Transverse colon (tissue), 4 donors: Measurements from ENCODE around the gene HPDL.

Source experiments
- POLR2A ChIP-seq: fragments of 450-650 bp; IDR thresholded peaks from one replicate; pipeline ENCODE4 v1.6.1; 2016; ENCODE audit warnings: antibody characterized with exemption, mild to moderate bottlenecking, moderate library complexity
- POLR2AphosphoS5 ChIP-seq, 3 donors: sonication (generic); formaldehyde crosslinking; IDR thresholded peaks; one replicate each; pipeline ENCODE4 v1.6.1; 2016; ENCODE audit warnings: antibody characterized with exemption in 3 of 3
- TF ChIP-seq, protein P1 (sequence below), 5 experiments: fragments of 200-600 bp in 3 of 5; fragments of 450-650 bp in 2 of 5; sonication (generic) in 3 of 5; IDR thresholded peaks; 1 replicate in 2 of 5; 2 replicates in 3 of 5; pipeline ENCODE4 v1.5.1; 2016 to 2017; ENCODE audit warnings: antibody characterized with exemption in 5 of 5, inconsistent platforms in 3 of 5, mild to moderate bottlenecking in 2 of 5, moderate library complexity in 1 of 5

DNA sequence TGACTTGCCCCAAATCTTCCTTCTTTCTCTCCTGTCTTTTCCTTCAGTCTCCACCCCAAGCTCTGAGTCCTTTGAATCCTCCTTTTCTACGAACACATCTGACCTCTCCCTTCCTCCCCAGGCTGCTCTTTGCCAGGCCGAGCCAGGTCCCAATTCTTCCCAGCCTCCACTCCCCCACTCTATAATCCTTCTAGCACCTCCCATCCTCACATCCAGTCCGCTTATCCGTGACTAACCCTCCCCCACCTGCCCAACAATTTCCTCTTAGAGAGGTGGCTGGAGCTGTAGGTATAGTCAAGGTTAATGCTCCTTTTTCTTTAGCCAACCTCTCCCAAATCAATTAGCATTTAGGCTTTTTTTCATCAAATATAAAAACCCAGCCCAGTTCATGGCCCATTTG lies 9.5 kb upstream of the HPDL start:
- TF ChIP-seq, protein P1, sequence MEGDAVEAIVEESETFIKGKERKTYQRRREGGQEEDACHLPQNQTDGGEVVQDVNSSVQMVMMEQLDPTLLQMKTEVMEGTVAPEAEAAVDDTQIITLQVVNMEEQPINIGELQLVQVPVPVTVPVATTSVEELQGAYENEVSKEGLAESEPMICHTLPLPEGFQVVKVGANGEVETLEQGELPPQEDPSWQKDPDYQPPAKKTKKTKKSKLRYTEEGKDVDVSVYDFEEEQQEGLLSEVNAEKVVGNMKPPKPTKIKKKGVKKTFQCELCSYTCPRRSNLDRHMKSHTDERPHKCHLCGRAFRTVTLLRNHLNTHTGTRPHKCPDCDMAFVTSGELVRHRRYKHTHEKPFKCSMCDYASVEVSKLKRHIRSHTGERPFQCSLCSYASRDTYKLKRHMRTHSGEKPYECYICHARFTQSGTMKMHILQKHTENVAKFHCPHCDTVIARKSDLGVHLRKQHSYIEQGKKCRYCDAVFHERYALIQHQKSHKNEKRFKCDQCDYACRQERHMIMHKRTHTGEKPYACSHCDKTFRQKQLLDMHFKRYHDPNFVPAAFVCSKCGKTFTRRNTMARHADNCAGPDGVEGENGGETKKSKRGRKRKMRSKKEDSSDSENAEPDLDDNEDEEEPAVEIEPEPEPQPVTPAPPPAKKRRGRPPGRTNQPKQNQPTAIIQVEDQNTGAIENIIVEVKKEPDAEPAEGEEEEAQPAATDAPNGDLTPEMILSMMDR (IDR thresholded peaks at IDR 0.05): no peak
- TF ChIP-seq POLR2A (no peak), POLR2AphosphoS5 (IDR thresholded peaks at IDR 0.05) (no peak)
